HG02588 (cell line): ENCODE measurements around the gene SLC9C2.
"Not testable (repeated sequence)": the region's sequence is repeated elsewhere in the genome, so short reads cannot be mapped to it uniquely, and the experiment has no call there.

Experiments
- ATAC-seq: cut with Tn5 transposase; IDR thresholded peaks from one replicate; pipeline ENCODE4 v1.9.1; 2021; ENCODE audit warnings: mild to moderate bottlenecking, moderate library complexity; ENCODE audit not compliant: unreplicated experiment

SLC9C2 gene

GRCh38 chr1:173603056-173603591 is at the start of gene SLC9C2:
Gene SLC9C2, minus strand, starts transcription at chr1:173603072. Its CDS starts 1,296 bp downstream, at chr1:173601776.
- no peak for ATAC-seq

- no peak for ATAC-seq
Observed at GRCh38 chr1:173648880-173649605, 46.2 kb upstream of the SLC9C2 start.

GRCh38 chr1:173646656-173647055 is 43.8 kb upstream of the SLC9C2 start:
- no peak for ATAC-seq

GRCh38 chr1:173642450-173643139 is 39.7 kb upstream of the SLC9C2 start:
- not testable (repeated sequence) for ATAC-seq

GRCh38 chr1:173639102-173639501 is 36.2 kb upstream of the SLC9C2 start:
- no peak for ATAC-seq

- no peak for ATAC-seq
Observed at GRCh38 chr1:173638043-173639021, 35.5 kb upstream of the SLC9C2 start.

GRCh38 chr1:173637236-173638042 is 34.6 kb upstream of the SLC9C2 start:
- not testable (repeated sequence) for ATAC-seq

GRCh38 chr1:173635116-173635515 is 32.2 kb upstream of the SLC9C2 start, which contains the start of gene TEX50:
Gene TEX50, plus strand, starts transcription at chr1:173635338. Its CDS starts 184 bp downstream, at chr1:173635522.
- no peak for ATAC-seq

GRCh38 chr1:173628888-173629287 is 26.0 kb upstream of the SLC9C2 start:
- no peak for ATAC-seq

GRCh38 chr1:173627269-173627668 is 24.4 kb upstream of the SLC9C2 start:
- ATAC-seq: no peak

GRCh38 chr1:173616859-173617258 is 14.0 kb upstream of the SLC9C2 start:
- no peak for ATAC-seq

- ATAC-seq: not testable (repeated sequence)
Observed at GRCh38 chr1:173613086-173613485, 10.2 kb upstream of the SLC9C2 start.

- no peak for ATAC-seq
Observed at GRCh38 chr1:173608503-173609216, 5.8 kb upstream of the SLC9C2 start.

GRCh38 chr1:173601588-173601987 is 1.3 kb downstream of the SLC9C2 start:
- no peak for ATAC-seq

GRCh38 chr1:173596097-173596825 is 6.6 kb downstream of the SLC9C2 start:
- no peak for ATAC-seq

GRCh38 chr1:173591138-173591537 is 11.7 kb downstream of the SLC9C2 start:
- not testable (repeated sequence) for ATAC-seq

GRCh38 chr1:173590557-173590956 is 12.3 kb downstream of the SLC9C2 start:
- no peak for ATAC-seq

GRCh38 chr1:173581383-173582079 is 21.3 kb downstream of the SLC9C2 start:
- ATAC-seq: no peak
